ENCODE measurements around the gene LSM7.
"Not testable (repeated sequence)": the region's sequence is repeated elsewhere in the genome, so short reads cannot be mapped to it uniquely, and the experiment has no call there.

The LSM7 gene

DNA sequence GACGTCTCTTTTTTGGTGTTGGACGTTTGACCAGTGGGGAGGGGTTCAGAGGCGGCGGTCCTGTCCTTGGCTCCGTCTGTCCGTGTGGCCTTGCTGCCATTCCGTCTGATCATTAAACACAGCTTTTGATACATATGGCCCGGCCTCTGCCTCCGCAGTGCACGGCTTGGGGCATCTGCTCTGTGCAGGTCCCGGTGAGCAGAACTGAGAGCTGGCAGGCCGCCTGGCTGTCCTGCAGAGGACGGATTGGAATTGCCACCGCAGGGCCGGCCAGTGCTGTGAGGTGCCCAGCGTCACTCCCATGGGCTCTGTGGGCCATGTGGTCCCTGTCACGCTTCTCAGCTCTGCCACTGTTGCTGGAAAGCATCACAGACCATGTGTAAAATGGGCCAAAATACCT, 26.3 kb upstream of the LSM7 start:
- no peak for DNase-seq

DNA sequence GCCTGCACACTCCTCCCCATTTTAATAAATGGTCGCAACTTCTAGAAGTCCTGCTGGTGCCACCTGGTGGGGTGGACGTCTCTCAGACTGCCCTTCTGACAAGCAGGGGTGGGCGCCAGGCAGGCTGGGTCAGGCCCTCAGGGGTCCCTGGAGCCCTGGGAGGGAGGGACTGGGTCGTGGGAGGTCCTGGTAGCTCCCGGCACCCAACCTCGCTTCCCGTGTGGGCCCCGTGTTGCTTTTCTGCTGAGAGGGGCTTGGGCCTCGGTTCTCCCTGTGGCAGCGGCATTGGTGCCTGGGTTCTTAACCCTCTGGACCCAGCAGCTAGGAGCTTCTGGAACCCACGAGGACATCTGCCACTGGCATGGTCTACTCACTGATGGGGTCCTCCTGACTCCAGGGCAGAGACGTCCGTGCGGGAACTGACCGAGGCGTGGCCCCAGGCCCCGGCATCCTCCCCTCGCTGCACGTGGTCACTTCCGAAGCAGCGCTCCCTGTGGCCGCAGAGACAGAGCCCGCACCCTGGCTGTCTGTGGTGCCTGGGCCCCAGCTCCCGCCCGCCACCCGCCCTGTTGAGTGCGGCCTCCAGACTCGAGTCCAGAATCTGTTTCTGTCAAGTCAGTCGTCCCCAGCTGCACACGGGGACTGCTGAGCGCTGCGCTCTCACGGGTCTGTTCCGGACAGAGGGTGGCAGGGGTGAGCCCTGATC, 25.7 kb upstream of the LSM7 start:
- no peak for DNase-seq

DNA sequence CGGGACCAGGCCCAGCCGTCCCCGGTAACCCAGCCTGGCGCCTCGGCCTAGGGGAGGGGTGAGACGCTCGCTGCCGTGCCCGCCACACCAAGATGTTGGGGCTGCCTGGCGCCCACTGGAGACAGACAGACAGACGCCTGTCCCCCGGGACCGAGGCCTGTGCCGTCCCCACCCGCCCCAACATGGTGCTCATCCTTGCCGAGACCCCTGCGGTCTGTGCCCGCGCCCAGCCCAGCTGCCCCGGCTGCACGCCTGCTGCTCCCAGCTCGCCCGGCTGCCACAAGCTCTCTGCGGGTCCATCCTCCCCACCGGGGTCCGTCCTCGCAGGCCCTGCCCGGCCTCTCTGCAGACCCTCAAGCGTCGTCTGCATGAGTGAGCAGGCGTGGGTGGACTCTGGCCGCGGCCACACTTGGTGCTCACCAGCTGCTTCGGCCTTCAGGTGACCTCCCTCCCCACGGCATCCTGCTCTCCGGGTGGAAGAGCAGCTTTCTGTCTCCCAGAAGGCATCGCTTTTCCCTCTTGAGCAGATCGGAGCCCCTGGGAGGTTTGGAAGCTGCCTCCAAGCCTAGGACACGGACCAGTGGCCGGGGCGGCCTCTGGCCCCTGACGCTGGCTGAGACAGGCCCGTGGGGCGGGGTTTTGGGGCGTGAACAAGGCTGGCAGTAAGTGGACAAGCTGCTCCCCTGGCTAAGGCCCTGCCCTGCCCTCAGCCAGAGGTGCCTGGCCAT, 24.9 kb upstream of the LSM7 start:
- DNase-seq: no peak

DNA sequence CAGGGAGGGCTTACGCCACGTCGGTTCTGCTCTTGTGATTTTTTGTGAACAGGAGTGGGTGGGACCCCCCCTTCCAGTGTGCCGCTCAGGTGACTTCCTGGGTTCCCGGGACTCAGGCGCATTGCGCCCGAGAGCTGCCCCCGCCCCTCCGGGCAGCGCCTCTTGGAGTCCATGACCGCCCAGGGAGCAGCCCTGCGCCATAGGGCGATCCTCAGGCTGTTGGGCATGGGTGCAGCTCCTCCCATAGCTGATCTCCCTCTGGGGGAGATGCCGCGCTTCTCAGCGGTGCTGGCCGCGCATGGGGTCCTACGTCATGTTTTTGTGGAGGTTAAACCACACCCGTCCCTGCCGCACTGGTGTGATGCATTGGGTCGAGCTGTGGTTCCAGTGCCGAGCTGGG, 23.7 kb upstream of the LSM7 start:
- DNase-seq: no peak

DNA sequence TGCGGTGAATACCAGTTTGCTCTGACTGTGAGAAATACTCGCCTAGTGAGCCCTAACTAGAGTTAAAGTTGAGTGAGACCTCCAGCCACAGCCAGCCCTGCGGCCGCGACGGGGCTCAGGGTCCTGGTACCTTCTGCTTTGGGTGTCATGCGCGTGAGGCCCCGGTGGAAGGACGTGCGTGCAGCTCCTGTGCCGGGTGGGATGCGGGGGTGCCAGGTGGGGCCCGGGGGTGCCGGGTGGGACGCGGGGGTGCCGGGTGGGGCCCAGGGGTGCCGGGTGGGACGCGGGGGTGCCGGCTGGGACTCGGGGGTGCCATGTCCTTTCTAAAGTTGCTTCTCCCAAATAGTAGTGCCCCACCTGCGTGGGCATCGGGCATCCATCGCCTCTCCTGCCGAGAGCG, 23.2 kb upstream of the LSM7 start:
- no peak for DNase-seq

DNA sequence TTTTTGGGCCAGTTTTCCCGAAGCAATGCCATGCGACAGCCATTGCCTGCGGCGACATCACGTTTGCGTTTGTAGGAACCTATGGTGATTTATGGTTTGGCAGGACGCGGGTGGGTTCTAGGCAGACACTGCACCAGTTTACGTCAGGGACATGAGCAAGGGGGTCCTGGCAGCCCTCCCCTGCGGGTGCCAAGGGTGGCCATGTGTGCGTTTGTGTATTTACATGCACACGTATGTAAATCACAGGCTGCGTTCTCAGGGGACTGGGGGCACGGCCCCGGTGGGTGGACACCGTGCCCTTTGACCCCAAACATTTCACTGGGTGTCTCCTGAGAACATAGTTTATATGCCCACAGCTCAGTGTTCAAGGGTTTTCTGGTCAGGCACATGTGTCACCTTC, 22.3 kb upstream of the LSM7 start:
- DNase-seq: no peak

DNA sequence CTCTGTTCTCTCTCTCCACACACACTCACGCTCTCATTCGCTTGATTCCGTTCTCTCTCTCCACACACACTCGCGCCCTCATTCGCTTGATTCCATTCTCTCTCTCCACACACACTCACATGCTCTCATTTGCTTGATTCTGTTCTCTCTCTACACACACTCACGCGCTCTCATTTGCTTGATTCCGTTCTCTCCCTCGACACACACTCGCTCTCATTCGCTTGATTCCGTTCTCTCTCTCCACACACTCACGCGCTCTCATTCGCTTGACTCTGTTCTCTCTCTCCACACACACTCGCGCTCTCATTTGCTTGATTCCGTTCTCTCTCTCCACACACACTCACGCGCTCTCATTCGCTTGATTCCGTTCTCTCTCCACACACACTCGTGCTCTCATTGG, 21.4 kb upstream of the LSM7 start:
- not testable (repeated sequence) for DNase-seq

DNA sequence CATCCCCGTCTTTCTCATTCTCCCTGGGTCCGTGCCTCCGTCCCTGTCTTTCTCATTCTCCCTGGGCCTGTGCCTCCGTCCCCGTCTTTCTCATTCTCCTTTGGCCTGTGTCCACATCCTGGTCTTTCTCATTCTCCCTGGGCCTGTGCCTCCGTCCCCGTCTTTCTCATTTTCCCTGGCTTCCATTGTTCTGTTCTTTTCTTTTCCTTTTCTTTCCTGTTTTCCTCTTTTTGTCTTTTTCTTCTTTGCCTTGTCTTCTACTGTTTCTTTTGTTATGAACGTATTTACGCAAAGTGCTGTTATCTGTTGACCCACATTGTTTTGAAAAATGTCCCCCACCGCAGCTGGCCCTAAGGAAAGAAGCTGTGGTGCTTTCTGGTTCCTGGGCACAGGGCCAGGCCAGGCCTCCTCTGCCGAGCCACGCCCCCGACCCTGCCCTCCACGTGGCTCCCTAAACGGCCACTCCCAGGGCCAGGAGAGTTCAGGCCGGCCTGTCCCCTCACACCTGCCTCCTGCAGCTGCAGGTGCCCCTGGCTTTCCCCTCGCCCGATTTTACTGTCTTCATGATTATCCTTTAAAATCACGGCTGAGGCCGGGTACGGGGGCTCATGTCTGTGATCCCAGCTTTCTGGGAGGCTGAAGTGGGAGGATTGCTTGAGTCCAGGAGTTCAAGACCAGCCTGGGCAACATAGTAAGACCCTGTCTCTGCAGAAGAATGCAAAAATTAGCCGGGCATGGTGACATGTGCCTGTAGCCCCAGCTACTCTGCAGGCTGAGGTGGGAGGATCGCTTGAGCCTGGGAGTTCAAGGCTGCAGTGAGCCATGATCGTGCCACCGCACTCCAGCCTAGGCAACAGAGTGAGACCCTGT, 17.6 kb upstream of the LSM7 start:
- no peak for DNase-seq

DNA sequence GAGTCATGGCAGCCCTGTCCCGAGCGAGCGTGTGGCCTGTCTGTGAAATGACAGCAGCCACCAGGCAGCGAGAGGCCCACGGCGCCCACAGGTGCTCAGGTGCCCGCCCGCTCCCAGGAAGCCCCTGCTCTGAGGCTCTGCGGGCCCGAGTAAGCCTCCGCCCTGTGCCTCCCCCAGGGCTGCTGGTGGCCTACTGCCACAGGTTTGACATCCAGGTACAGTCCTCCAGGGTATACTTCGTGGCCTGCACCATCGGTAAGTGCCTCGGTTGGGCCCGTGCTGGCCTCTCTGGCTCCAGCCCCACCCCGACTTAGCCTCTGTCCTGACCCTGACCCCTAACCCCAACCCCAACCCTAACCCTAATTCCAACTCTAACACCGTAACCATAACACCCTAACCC, 16.7 kb upstream of the LSM7 start:
- no peak for DNase-seq

DNA sequence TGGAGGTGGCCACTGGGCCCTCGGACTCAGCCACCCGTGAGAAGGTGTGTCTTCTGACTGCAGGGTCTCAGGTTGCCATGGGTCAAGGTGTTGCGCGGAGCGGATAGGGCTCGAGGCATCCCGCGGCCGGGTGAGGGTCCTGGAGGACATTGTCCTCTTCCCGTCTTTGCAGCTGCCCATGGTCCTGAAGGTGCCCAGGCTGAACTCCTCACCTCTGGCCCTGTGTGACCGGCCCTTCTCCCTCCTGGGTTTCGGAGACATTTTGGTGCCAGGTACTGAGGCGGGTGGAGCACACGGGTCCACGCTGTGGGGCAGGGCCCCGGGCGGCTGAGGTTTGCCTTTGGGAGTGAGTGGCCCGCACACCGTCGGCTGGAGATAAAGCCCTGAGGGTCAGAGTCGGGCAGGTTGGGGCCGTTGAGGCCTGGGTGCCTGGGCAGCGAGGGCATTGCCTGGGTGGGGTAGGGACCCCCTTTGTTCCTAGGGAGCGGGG, 16.0 kb upstream of the LSM7 start:
- DNase-seq: no peak

DNA sequence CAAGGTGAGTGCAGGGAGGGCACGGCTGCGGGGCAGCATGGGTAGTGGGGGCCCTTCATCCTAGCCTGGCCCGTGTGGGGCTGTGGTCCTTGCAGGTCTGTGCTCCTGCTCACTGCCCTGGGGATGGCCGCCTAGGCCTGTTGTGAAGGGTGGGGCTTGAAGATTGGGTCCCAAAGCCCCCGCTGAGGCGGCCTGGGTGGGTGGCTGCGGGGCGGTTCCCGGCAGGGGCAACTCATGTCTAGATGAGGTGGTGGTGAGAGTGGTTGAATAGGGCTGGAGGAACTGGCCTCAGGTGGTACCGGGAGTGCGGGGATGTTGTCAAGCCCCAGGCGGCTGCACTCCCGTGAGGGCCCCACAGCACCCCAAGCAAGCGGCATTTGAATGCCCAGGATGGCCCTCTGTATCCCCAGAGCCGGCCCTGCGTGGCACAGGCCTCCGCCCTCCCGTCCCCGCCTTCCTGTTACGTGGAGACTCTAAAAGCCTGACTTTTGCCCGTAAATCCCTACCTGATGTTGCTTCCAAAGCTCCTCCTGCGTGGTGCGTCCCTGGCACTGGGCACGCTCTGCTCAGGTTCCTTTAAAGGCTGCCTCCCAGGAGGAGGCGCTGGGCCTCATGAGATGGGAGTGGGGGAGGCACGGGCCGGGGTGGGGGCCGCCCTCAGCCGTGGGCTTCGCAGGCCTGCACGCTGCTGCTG, 15.1 kb upstream of the LSM7 start:
- DNase-seq: no peak

DNA sequence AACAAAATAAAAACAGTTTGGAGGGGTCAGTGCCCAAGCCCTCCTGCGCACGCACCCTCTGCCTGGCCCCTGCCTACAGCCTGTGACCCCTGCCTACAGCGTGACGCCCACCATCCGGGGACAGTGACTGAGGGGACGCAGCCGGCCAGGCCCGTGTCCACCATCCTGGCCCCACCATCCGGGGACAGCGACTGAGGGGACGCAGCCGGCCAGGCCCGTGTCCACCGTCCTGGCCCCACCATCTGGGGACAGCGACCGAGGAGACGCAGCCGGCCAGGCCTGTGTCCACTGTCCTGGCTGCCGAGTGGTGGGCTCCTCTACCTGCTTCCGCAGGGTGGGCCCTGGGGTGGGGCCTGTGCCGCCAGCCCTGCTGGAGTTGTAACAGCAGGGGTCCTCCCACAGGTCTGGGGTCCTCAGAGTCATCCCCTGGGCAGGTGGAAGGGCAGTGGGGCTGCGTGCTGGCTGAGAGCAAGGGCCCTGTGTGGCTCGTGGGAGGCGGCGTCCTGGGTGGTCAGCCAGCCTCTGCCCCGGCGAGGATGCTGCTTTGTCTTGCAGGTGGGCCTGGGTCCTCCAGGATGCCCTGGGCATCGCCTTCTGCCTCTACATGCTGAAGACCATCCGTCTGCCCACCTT, 14.4 kb upstream of the LSM7 start:
- no peak for DNase-seq

DNA sequence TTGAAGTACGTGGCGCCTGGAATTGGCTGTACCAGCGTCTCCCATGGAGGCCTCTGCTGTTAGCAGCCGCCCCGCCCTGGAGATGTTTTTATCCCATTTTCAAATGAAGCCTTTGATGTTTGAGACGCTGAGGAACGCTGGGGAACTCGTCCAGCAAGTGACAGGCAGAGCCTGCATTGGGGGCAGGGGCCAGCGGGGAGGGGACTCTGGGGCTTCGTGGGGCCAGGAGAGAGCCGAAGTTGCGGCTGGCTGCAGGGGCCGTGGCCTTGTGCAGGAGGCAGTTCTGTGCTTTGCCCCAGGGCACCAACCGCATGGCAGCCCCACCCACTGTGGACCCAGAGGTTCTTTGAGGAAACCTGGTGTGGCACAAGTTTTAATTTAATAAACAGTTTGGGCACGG, 13.6 kb upstream of the LSM7 start:
- DNase-seq: no peak

DNA sequence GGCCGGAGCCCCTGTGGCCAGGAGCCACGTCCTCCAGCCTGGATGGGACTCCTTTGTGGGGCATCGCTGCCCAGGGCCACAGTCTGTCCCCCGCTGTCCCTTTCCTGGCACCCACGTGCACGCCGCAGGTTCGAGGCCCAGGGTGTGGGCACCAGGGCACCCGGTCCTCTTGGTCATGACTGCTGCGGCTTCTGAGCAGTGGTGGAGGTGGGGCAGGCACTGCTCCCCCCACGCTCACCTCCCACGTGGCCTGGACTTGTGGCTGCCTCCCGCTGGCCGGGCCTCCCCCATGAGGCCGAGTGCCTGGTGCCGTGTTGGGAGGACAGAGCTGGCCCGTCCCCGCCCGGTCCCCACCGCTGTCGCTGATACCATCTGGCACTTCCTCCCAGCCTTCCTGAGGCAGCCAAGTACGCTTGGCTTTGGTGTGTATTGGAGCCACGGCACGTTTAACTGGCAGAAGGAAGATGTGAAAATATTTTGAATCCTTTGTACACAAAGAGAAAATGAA, 12.9 kb upstream of the LSM7 start:
- no peak for DNase-seq

DNA sequence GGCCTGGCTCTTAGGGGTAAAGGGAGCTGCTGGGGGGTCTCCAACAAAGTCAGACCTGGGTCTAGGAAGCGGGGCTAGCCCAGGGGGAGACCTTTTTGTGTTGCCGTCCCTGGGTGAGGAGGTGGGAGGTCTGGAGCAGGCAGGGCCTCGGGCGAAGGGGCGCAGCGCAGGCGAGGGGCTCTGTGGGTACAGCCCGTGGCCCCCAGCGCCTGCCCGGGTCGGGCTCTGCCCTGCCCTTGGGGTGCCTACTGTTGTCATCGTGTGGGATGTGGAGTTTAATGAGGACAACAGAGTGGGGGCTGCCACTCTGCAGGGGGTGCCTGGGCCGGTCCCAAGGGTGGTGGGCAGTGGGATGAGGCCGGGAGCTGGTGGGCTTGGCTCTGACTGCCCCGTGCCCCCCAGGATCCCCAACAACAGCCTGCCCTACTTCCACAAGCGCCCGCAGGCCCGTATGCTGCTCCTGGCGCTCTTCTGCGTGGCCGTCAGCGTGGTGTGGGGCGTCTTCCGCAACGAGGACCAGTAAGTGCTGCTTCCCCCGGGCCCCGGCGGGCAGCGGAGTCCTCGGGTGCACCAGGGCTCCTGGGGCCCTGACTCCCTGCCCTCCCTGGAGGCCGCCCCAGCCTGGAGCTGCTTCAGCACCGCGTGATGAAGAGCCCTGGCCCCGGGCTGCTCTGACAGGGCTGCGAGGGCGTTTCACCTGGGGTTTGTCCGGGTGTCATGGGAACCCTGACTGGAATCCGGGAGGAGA, 12.3 kb upstream of the LSM7 start:
- DNase-seq: no peak

DNA sequence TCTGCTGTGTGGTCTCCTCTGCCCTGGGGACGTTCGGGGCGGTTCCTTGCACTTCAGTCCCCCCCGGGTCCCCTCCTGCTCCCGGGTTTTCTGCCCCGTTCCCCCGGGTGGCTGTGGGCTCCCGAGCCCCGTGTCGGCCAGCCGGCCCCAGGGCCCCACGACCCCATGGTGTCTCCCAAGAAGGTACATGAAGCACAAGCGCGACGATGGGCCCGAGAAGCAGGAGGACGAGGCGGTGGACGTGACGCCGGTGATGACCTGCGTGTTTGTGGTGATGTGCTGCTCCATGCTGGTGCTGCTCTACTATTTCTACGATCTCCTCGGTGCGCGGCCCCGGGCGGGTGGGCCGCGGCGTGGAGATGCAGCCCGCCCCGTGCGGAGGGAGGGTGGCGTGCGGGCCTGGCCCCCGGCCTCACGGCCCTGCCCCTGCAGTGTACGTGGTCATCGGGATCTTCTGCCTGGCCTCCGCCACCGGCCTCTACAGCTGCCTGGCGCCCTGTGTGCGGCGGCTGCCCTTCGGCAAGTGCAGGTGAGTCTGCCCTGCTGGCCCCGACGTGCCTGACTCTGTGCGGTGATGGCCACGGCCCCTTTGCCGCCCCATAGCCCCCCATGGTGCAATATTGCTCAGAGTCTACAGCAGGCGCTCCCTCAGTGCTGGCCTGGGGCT, 11.4 kb upstream of the LSM7 start:
- no peak for DNase-seq

DNA sequence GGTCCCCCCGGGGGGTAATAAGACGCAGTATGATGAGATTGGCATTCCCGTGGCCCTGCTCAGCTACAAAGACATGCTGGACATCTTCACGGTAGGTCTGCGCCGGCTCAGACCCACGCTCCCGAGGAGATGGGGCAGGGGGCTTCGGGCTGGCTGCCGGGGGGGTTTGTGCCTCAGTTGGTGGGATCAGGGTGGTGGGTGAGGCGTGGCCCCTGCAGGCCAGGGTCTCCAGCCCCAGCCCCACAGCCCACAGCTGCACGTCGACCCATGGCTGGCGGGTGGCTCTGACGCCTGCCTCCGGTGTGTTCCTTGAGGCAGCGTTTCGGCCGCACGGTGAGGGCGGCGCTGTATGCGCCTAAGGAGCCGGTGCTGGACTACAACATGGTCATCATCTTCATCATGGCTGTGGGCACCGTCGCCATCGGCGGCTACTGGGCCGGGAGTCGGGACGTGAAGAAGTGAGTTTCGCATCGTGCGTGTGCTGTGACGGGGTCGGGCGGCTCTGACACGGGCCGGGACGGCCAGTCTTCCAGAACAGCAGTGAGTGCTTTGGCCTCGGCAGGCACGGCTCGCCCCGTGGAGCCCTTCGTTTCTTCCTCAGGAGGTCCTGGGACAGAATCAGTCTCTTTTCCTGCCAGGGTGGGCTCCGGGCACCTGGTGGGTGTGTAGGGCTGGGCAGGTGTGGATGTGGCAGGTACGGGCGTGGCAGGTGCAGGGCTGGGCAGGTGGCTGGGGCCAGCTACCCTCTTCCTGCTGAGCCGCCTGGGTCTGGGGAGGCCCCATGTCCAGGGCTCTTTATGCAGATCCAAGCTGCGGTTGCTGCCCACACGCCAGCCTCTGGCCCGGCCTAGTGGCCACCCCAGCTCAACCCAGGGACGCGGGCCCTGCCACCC, 10.6 kb upstream of the LSM7 start:
- DNase-seq: no peak

DNA sequence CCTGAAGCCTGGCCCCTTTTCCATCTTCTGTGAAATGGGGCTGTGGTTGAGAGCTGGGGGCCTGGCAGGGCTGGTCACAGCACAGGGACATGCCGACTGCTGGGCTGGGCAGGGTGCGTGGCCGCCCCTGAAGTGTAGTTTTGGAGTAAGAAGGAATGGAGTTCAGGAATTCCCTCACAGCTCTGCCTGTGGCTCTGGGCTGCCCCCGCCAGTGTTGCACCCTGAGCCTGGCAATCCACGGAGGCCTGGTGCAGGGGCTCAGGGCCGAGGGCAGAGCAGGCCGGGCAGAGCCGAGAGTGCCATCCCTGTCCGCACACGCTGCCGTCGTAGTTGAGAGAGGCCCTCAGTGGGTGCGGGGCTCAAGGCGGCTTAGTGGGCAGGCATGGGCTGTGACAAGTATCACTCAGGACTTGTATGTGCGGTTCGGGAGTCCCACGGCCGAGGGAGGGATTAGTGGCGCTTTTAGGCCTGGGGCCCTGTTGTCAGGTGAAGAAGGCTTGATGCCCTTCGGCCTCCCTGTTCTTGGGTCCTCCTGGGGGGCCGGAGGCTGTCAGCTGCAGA, 9.7 kb upstream of the LSM7 start:
- DNase-seq: no peak

DNA sequence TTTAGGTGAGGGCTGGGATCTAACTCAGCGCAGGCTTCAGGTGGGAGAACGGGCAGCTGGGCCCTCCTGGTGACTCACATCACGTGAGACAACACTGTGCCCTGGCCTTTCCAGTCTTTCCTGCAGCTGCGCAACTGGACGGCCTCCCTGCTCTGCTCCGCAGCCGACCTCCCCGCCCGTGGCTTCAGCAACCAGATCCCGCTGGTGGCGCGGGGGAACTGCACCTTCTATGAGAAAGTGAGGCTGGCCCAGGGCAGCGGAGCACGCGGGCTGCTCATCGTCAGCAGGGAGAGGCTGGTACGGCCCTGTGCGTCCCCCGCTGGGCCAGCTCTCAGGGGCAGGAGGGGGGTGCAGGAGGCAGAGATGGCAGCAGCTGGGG, 8.9 kb upstream of the LSM7 start:
- no peak for DNase-seq

All from T1000 (cell line).